Measurements from ENCODE around the gene GPX4.

The GPX4 gene

DNA sequence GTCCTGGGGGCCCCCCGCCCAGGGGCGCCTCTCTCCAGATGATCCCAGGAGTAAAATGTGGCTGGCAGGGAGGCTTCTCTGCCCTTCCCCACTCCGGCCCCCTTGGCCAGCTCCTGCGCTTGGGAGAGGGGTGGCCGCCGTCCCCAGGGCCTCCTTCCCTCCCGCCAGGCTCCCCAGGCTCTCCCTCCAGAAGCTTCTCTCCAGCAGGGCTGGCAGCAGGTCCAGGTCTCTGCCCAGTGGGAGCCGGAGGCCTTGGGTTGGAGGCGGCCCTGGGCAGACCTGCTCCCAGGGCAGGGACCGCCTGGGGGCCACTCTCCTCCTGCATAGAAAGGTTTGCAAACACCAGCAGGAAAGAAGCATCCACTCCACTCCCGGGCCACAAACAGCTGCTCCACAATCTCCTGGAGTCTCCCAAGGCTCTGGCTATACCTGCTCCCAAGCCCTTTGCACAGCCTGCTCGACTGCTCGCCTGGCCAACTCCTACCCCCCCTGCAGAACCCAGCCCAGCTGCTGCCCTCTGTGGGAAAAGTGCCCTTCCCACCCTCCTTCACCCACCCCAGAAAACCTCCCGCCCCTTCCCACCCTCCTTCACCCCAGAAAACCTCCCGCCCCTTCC, 44.2 kb downstream of the GPX4 start:
- TF ChIP-seq, protein P1, sequence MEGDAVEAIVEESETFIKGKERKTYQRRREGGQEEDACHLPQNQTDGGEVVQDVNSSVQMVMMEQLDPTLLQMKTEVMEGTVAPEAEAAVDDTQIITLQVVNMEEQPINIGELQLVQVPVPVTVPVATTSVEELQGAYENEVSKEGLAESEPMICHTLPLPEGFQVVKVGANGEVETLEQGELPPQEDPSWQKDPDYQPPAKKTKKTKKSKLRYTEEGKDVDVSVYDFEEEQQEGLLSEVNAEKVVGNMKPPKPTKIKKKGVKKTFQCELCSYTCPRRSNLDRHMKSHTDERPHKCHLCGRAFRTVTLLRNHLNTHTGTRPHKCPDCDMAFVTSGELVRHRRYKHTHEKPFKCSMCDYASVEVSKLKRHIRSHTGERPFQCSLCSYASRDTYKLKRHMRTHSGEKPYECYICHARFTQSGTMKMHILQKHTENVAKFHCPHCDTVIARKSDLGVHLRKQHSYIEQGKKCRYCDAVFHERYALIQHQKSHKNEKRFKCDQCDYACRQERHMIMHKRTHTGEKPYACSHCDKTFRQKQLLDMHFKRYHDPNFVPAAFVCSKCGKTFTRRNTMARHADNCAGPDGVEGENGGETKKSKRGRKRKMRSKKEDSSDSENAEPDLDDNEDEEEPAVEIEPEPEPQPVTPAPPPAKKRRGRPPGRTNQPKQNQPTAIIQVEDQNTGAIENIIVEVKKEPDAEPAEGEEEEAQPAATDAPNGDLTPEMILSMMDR (IDR thresholded peaks at IDR 0.05; ENCODE audit: insufficient read depth, missing control alignments) = no peak
- FAIRE-seq = no peak
- DNase-seq (ENCODE audit: insufficient read length, low spot score) = no peak

DNA sequence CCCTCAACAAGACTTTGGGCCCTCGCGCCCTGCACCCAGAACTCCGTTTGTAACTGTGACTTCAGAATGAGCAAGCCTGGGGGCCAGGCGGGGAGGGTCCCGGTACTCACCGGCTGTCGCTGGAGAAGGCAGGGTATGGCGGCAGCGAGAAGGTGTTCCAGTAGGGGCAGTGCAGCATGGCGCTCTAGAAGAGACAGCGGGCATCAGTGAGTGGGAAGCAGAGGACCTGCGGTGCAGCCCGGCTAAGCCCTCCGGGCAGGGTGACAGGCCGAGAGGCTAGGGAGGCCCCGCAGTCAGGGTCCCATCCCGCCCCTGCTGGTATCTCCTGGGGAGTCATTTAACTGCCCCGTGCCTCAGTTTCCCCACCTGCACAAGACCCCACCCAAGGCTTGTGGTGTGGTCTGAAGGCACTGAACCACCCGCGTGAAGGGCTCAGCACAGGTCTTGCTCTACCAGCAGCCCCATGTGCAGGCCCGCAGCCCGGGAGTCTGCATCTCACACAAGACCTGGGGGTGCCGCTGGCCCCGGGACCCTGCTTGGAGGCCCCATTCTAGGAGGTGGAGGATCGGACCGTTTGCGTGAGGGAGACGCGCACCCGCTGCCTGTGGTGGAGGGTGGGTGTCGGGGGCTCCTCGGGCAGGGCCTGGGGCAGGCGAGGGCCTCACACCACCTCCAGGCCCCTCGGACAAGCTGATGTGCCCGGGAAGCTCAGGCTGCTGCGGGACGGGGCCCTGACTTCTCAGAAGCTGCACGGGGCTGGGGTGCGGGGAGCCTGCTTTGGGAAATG, 45.7 kb downstream of the GPX4 start:
- TF ChIP-seq, protein P1 (IDR thresholded peaks at IDR 0.05; ENCODE audit: insufficient read depth, missing control alignments) = no peak
- no peak for FAIRE-seq
- DNase-seq (ENCODE audit: insufficient read length, low spot score) = no peak

DNA sequence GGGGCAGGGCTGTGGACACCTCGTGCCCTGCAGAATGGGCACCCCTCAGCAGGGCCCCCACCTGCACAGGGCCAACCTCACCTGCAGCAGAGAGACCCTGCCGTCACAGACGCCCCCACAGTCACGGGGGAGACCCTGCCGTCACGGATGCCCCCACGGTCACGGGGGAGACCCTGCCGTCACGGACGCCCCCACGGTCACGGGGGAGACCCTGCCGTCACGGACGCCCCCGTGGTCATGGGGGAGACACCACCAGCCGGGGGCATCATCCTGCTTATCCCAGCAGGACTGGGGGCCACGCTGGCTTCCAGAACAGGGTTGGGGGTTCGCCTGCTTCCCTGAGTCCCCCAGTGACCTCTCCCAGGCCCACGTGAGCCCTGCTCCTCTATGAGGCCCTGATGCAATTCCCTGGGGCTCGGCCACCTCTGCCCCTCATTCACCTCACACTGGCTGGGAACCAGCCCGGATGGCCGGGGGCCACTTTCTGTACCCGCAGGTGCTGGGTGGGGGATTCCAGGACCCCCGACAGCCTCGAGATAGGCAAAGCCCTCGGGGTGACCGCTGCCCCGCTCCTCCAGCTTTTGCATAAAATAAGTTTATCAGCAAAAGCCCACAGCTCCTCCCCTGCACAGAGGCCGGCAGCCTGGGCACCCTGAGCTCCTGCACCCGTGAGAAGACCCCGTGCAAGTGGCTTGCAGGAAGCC, 46.7 kb downstream of the GPX4 start:
- TF ChIP-seq, protein P1 (IDR thresholded peaks at IDR 0.05; ENCODE audit: insufficient read depth, missing control alignments) = no peak
- FAIRE-seq = no peak

DNA sequence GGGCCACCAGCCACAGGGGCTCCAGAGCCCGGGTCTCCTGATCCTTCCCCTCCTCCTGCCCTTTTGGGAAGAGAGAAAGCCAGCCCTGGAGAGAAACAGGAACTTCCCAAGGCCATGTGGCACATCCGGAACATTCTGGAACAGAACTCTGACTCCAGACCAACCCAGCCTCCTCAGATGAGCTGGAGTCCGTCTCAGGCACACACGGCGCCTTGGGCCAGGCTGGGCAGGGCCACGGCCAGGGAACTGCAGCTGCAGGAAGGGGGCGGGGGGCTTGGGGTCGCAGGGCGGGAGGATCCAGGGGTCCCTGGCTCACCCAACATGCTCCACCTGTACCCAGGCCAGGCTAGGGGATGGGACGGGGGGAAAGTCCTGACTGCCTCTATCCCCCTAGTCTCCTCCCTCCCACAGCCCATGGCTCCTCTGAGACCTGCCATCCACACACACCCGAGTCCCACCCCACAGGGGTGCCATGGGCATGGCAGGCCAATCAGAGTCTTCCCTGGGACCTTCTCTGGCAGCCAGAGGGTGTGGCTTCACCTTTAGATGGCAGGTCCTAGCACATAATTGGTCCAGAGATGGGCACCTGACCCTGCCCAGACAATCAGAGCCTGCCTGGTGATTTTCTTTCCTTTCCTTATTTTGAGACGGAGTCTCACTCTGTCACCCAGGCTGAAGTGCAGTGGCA, 47.4 kb downstream of the GPX4 start:
- TF ChIP-seq, protein P1 (IDR thresholded peaks at IDR 0.05; ENCODE audit: insufficient read depth, missing control alignments) = no peak
- DNase-seq (ENCODE audit: insufficient read length, low spot score) (no peak), FAIRE-seq (no peak)

More for the DNA sequence above, 46.7 kb downstream of the GPX4 start:
- DNase-seq (ENCODE audit: insufficient read length, low spot score) = no peak

DNA sequence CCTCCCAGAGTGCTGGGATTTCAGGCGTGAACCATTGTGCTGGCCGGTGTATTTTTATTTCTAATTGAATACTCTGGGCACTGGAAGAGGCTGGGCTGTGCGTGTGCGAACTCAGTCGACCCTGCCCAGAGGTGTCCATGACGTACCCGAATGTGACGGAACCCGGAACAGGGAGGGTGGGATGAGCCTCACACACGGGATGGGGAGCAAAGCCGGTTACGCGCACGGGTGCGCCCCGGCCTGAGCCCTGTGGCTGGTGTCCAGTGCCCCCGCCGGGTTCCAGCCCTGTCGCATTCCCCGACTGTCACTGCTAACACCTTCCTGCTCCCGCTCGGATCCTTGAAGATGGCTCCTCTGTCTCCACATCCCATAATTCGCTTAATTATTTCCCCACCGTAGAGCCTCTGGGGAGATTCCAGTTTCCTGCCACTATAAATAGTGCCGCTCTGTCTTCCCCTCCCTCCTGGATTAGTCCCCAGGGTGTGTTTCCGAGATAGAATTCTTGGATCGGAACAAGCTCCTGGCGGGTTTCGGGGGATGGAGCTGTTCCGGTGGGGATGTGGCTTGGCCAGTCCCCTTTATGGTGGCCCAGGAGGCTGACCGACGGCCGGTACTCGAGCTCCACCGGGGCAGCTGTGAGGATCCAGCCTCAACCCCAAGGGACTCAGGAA, 48.3 kb downstream of the GPX4 start:
- DNase-seq (ENCODE audit: insufficient read length, low spot score) = peak; percentile 62
- FAIRE-seq = no peak
- TF ChIP-seq, protein P1 (IDR thresholded peaks at IDR 0.05; ENCODE audit: insufficient read depth, missing control alignments) = no peak

DNA sequence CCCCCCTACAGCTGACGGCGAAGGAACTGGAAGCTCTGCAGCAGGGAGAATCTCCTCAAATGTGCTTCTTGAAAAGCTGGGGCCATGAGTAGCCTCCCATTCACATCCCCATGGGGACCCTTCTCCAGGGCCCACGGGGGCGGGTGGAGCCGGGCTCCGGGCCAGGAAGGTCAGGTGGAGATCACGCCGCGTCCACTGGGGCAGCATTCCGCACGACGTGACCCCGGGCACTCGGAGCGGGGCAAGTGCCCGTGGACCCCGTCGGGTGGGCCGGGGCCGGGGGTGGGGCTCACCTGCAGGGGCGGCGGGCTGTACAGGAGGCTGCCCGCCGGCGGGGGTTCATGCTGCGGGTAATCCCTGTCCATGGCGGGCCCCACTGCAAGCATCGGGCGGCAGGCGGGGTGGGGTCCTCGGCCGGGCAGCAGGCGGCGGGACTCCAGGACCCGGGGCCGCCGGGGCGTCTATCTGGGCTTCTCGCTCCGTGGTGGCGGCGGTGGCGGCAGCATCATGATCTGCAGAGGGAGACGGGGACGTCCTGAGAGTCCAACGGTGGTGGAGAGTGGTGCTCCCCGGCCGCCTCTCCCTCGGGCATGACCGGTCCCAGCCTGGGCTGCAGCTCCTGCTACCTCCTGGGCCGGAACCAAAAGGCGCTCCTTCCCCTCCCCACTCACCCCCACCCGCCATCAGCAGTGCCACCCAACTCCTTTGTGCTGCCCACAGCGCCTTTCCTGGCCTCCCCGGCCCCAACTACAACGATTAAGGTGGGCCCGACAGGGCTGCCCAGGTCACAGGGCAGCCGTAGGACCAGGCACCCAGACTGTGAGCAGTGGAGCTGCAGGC, 50.3 kb downstream of the GPX4 start:
- no peak for FAIRE-seq
- TF ChIP-seq, protein P1 (IDR thresholded peaks at IDR 0.05; ENCODE audit: insufficient read depth, missing control alignments) = no peak

More for the DNA sequence above, 50.3 kb downstream of the GPX4 start:
- DNase-seq (ENCODE audit: insufficient read length, low spot score) = no peak
